AG09319 (cell line): Measurements from ENCODE around the gene SUCO.

ENCODE experiments used
- DNase-seq: peaks from one replicate; pipeline ENCODE4 v3.0.0-alpha.2; 2010; ENCODE audit warnings: low read depth; ENCODE audit errors: extremely low read depth
- TF ChIP-seq, protein P1 (sequence below): IDR thresholded peaks from 2 replicates; pipeline ENCODE4 v1.5.1; 2011; ENCODE audit warnings: low read depth, mild to moderate bottlenecking, inconsistent platforms, low read length, moderate library complexity

Gene SUCO

DNA sequence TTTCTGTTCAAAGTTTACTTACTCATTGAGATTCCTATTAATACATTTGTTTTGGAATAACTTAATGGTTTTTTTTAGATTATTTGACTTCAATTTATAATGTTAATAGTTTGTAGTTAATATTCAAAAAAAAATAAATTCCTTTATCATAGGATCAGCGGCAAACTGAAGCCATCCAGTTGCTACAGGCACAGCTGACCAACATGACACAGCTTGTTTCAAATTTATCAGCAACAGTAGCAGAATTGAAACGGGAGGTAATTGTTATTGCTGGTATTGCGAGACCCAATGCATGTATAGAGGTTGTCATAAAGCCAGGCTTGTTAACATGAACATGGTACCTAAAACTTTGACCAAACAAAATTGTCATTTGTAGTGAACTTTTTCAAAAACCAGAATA lies 67.0 kb downstream of the SUCO start:
- no peak for DNase-seq
- TF ChIP-seq, protein P1, sequence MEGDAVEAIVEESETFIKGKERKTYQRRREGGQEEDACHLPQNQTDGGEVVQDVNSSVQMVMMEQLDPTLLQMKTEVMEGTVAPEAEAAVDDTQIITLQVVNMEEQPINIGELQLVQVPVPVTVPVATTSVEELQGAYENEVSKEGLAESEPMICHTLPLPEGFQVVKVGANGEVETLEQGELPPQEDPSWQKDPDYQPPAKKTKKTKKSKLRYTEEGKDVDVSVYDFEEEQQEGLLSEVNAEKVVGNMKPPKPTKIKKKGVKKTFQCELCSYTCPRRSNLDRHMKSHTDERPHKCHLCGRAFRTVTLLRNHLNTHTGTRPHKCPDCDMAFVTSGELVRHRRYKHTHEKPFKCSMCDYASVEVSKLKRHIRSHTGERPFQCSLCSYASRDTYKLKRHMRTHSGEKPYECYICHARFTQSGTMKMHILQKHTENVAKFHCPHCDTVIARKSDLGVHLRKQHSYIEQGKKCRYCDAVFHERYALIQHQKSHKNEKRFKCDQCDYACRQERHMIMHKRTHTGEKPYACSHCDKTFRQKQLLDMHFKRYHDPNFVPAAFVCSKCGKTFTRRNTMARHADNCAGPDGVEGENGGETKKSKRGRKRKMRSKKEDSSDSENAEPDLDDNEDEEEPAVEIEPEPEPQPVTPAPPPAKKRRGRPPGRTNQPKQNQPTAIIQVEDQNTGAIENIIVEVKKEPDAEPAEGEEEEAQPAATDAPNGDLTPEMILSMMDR, result no peak

GRCh38 chr1:172600615-172601014 lies 67.7 kb downstream of the SUCO start:
- TF ChIP-seq, protein P1, result no peak
- DNase-seq, result no peak

DNA sequence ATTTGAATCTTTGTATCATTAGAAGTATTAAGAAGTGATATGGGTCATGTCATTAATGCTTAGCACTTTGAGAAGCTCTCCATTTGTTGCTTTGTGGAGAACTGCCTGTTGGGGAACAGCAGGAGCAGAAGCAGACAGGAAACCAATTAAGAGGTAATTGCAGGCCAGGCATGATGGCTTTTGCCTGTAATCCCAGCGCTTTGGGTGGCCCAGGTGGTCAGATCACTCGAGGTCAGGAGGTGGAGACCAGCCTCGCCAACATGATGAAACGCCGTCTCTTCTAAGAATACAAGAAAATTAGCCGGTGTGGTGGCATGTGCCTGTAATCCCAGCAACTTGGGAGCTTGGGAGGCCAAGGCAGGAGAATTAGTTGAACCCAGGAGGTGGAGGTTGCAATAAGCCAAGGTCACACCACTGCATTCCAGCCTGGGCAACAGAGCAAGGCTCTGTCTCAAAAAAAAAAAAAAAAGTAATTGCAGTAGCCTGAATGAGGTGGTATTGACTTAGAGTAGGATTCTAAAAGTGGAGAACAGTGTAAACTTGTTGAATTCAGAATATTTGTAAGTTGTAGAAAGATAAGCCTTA lies 68.2 kb downstream of the SUCO start:
- TF ChIP-seq, protein P1, result no peak
- no peak for DNase-seq

DNA sequence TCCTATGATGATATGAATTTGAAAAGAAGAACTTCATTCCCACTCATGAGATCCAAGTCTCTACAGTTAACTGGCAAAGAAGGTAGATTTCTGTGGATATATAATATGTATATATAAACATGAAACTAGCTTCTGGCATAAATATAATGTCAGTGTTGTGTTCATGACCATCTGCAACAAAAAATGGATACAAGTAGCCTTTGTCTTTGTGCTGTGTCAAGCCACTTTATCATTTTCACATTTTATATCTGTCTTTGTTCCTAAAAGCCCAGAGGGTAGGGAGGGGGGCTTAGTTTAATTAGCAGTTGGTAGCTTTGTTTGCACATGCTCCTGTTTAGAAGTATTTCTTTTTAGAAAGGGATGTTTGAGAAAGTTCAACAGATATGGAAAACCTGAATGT lies 69.8 kb downstream of the SUCO start:
- DNase-seq, result no peak
- TF ChIP-seq, protein P1, result no peak

DNA sequence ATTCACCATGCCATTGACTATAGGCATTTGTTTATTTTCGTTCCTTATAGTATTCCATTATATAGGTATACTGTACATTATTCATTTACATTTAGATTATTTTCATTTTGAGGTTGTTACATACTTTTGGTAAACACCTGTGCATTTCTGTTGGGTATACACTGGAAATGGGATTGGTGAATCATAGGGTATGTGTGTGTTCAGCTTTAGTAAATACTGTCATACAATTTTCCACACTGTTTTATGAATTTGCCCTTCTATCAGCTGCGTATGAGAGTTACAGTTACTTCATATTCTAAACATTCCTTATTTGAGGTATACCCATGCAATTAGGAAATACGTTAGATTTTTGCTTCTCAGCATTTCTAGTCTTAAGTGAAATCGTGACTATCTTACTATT lies 70.9 kb downstream of the SUCO start:
- TF ChIP-seq, protein P1, result no peak
- no peak for DNase-seq

GRCh38 chr1:172605641-172606040 lies 72.7 kb downstream of the SUCO start:
- TF ChIP-seq, protein P1, result no peak
- no peak for DNase-seq

GRCh38 chr1:172607145-172607544 lies 74.2 kb downstream of the SUCO start:
- TF ChIP-seq, protein P1, result no peak
- no peak for DNase-seq
